ENCODE data around the gene EPHA2.

The EPHA2 gene

DNA sequence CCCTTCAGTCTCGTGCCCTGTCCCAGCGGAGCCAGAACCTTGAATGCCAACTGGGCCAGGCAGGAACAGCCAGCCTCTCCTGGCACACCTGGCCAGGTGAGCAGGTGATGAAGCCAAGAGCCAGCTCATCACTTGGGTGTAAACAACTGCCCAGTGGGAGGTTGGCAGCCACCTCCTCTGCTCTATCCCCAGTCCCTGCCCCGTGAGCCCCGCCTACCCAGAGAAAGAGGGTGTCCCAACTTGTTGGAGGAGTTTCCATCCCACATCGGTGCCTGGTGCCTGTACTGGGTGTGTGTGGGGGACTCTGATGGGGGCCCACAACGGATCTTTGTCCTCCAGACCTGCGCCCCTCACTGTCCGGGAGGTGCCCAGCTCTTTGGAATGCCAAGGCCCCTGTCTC, 64.6 kb downstream of the EPHA2 start:
- Histone ChIP-seq H2BK12ac (ENCODE audit: low read length) (no peak overlapping the region), H3K9me3 (ENCODE audit: insufficient read depth, low read depth, low read length) (peaks cover 5% of the 10 kb centered on the region), H3K23ac (ENCODE audit: low read length) (no peak overlapping the region), H4K91ac (ENCODE audit: low read depth, low read length) (no peak overlapping the region), H2BK5ac (ENCODE audit: low read depth, low read length, poor library complexity) (no peak overlapping the region), H3K27me3 (ENCODE audit: insufficient read depth, low read length) (no peaks in the 10 kb centered on the region), H3K4me1 (ENCODE audit: control insufficient read depth in 1 of 2, insufficient read depth in 2 of 2, low read length in 2 of 2) (peaks cover 5 to 11% of the 10 kb centered on the region in 2 experiments), H3K9ac (ENCODE audit: low read length) (no peak overlapping the region), H3K18ac (ENCODE audit: low read length) (no peak overlapping the region), H3K4me2 (ENCODE audit: low read length) (no peak overlapping the region), H2AK5ac (ENCODE audit: low read length) (no peak overlapping the region), H3K14ac (ENCODE audit: low read length) (no peak overlapping the region), H3K79me1 (ENCODE audit: low read length) (no peaks in the 10 kb centered on the region), H3K36me3 (ENCODE audit: control insufficient read depth in 1 of 2, insufficient read depth in 2 of 2, low read length in 2 of 2) (no peaks in the 10 kb centered on the region), H3K4ac (ENCODE audit: low read depth, low read length) (no peak overlapping the region), H2BK120ac (ENCODE audit: insufficient read depth, low read length, poor library complexity) (no peak overlapping the region), H3K79me2 (ENCODE audit: control insufficient read depth, insufficient read depth, low read length, poor library complexity) (no peaks in the 10 kb centered on the region), H4K12ac (ENCODE audit: low read depth, low read length) (no peak overlapping the region), H3K4me3 (ENCODE audit: low read depth, low read length) (no peak overlapping the region), H2AFZ (ENCODE audit: insufficient read depth, low read length, poor library complexity) (no peak overlapping the region), H3K27ac (ENCODE audit: low read depth, low read length) (no peak overlapping the region), H4K8ac (ENCODE audit: low read depth, low read length) (no peak overlapping the region)
- no CpG with 5 or more reads among the region's 8 CpGs for WGBS (ENCODE audit: extremely low coverage, insufficient coverage, insufficient read length)
- DNase-seq = no peak

GRCh38 chr1:16090076-16090826, 65.6 kb downstream of the EPHA2 start:
- Histone ChIP-seq H4K91ac (ENCODE audit: low read depth, low read length) (no peak overlapping the region), H3K14ac (ENCODE audit: low read length) (no peak overlapping the region), H3K9ac (ENCODE audit: low read length) (no peak overlapping the region), H3K4me1 (ENCODE audit: control insufficient read depth in 1 of 2, insufficient read depth in 2 of 2, low read length in 2 of 2) (peaks cover 5 to 14% of the 10 kb centered on the region in 2 experiments), H3K23ac (ENCODE audit: low read length) (no peak overlapping the region), H3K27me3 (ENCODE audit: insufficient read depth, low read length) (no peaks in the 10 kb centered on the region), H3K4ac (ENCODE audit: low read depth, low read length) (no peak overlapping the region), H3K4me2 (ENCODE audit: low read length) (no peak overlapping the region), H3K36me3 (ENCODE audit: control insufficient read depth in 1 of 2, insufficient read depth in 2 of 2, low read length in 2 of 2) (no peaks in the 10 kb centered on the region), H2AFZ (ENCODE audit: insufficient read depth, low read length, poor library complexity) (no peak overlapping the region), H4K8ac (ENCODE audit: low read depth, low read length) (no peak overlapping the region), H2BK120ac (ENCODE audit: insufficient read depth, low read length, poor library complexity) (no peak overlapping the region), H3K4me3 (ENCODE audit: low read depth, low read length) (no peak overlapping the region), H2BK12ac (ENCODE audit: low read length) (no peak overlapping the region), H3K79me2 (ENCODE audit: control insufficient read depth, insufficient read depth, low read length, poor library complexity) (no peaks in the 10 kb centered on the region), H3K27ac (ENCODE audit: low read depth, low read length) (no peak overlapping the region), H2AK5ac (ENCODE audit: low read length) (no peak overlapping the region), H3K9me3 (ENCODE audit: insufficient read depth, low read depth, low read length) (peaks cover 5% of the 10 kb centered on the region), H3K79me1 (ENCODE audit: low read length) (no peaks in the 10 kb centered on the region), H3K18ac (ENCODE audit: low read length) (no peak overlapping the region), H4K12ac (ENCODE audit: low read depth, low read length) (no peak overlapping the region), H2BK5ac (ENCODE audit: low read depth, low read length, poor library complexity) (no peak overlapping the region)
- no peak for DNase-seq
- no CpG with 5 or more reads among the region's 5 CpGs for WGBS (ENCODE audit: extremely low coverage, insufficient coverage, insufficient read length)

- no peak overlapping the region for H2BK5ac ChIP-seq (ENCODE audit: low read depth, low read length, poor library complexity)
- no peaks in the 10 kb centered on the region for H3K27me3 ChIP-seq (ENCODE audit: insufficient read depth, low read length)
- no peak overlapping the region for H2BK120ac ChIP-seq (ENCODE audit: insufficient read depth, low read length, poor library complexity)
- no peak overlapping the region for H4K91ac ChIP-seq (ENCODE audit: low read depth, low read length)
- WGBS (ENCODE audit: extremely low coverage, insufficient coverage, insufficient read length) = no CpG with 5 or more reads among the region's 9 CpGs
- H3K4ac ChIP-seq (ENCODE audit: low read depth, low read length) = no peak overlapping the region
- H4K8ac ChIP-seq (ENCODE audit: low read depth, low read length) = no peak overlapping the region
- peaks cover 2% of the 10 kb centered on the region for H3K9me3 ChIP-seq (ENCODE audit: insufficient read depth, low read depth, low read length)
- no peak overlapping the region for H3K4me3 ChIP-seq (ENCODE audit: low read depth, low read length)
- no peak overlapping the region for H4K12ac ChIP-seq (ENCODE audit: low read depth, low read length)
- no peak overlapping the region for H2AFZ ChIP-seq (ENCODE audit: insufficient read depth, low read length, poor library complexity)
- H3K9ac ChIP-seq (ENCODE audit: low read length) = no peak overlapping the region
- no peak overlapping the region for H3K27ac ChIP-seq (ENCODE audit: low read depth, low read length)
- no peak overlapping the region for H2BK12ac ChIP-seq (ENCODE audit: low read length)
- peak; percentile 83 to 90 for DNase-seq
- H3K79me1 ChIP-seq (ENCODE audit: low read length) = no peaks in the 10 kb centered on the region
- H3K23ac ChIP-seq (ENCODE audit: low read length) = no peak overlapping the region
- H3K14ac ChIP-seq (ENCODE audit: low read length) = no peak overlapping the region
- no peak overlapping the region for H2AK5ac ChIP-seq (ENCODE audit: low read length)
- no peak overlapping the region for H3K18ac ChIP-seq (ENCODE audit: low read length)
- no peaks in the 10 kb centered on the region for H3K36me3 ChIP-seq (ENCODE audit: control insufficient read depth in 1 of 2, insufficient read depth in 2 of 2, low read length in 2 of 2)
- no peaks in the 10 kb centered on the region for H3K79me2 ChIP-seq (ENCODE audit: control insufficient read depth, insufficient read depth, low read length, poor library complexity)
- H3K4me2 ChIP-seq (ENCODE audit: low read length) = no peak overlapping the region
- peaks cover 5 to 12% of the 10 kb centered on the region in 2 experiments for H3K4me1 ChIP-seq (ENCODE audit: control insufficient read depth in 1 of 2, insufficient read depth in 2 of 2, low read length in 2 of 2)
Observed at GRCh38 chr1:16088996-16089395, 66.9 kb downstream of the EPHA2 start.

DNA sequence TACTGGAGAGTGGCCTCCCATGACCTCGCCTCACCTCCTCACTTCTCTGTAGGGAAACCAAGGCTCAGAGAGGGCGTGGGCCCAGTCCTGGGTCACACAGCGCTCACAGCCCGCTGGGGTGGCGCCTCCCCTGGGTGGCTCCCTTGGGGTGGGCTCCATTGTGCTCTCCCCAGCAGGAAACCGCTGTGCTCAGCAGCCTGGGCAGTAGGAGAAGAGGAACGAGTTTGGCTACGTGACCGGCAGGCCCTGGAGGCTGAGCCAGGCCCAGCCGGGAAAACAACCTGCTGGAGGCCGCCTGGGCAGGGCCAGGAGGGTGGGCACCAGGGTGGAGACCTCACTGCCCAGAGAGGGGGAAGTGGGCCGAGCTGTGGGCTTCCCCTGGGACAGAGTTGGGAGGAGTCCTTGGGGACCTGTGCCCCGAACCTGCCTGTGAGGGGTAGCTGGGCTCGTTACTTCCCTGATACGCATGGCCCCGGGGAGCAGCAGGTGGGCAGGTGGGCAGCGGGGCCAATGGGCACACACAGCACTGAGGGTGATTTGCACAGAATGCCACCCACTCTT, 67.4 kb downstream of the EPHA2 start:
- Histone ChIP-seq H3K9ac (ENCODE audit: low read length) (no peak overlapping the region), H3K27ac (ENCODE audit: low read depth, low read length) (no peak overlapping the region), H3K36me3 (ENCODE audit: control insufficient read depth in 1 of 2, insufficient read depth in 2 of 2, low read length in 2 of 2) (no peaks in the 10 kb centered on the region), H4K8ac (ENCODE audit: low read depth, low read length) (no peak overlapping the region), H2BK120ac (ENCODE audit: insufficient read depth, low read length, poor library complexity) (no peak overlapping the region), H3K18ac (ENCODE audit: low read length) (no peak overlapping the region), H3K14ac (ENCODE audit: low read length) (peak overlapping the region; percentile 18), H3K4me2 (ENCODE audit: low read length) (no peak overlapping the region), H2AK5ac (ENCODE audit: low read length) (peak overlapping the region; percentile 14), H4K12ac (ENCODE audit: low read depth, low read length) (no peak overlapping the region), H4K91ac (ENCODE audit: low read depth, low read length) (peak overlapping the region; percentile 60), H3K9me3 (ENCODE audit: insufficient read depth, low read depth, low read length) (peaks cover 2% of the 10 kb centered on the region), H3K4ac (ENCODE audit: low read depth, low read length) (no peak overlapping the region), H2BK12ac (ENCODE audit: low read length) (peak overlapping the region; percentile 25), H2BK5ac (ENCODE audit: low read depth, low read length, poor library complexity) (no peak overlapping the region), H3K27me3 (ENCODE audit: insufficient read depth, low read length) (no peaks in the 10 kb centered on the region), H2AFZ (ENCODE audit: insufficient read depth, low read length, poor library complexity) (no peak overlapping the region), H3K79me1 (ENCODE audit: low read length) (no peaks in the 10 kb centered on the region), H3K4me1 (ENCODE audit: control insufficient read depth in 1 of 2, insufficient read depth in 2 of 2, low read length in 2 of 2) (peaks cover 5 to 10% of the 10 kb centered on the region in 2 experiments), H3K23ac (ENCODE audit: low read length) (no peak overlapping the region), H3K4me3 (ENCODE audit: low read depth, low read length) (peak overlapping the region; percentile 26), H3K79me2 (ENCODE audit: control insufficient read depth, insufficient read depth, low read length, poor library complexity) (no peaks in the 10 kb centered on the region)
- no CpG with 5 or more reads among the region's 17 CpGs for WGBS (ENCODE audit: extremely low coverage, insufficient coverage, insufficient read length)
- no peak for DNase-seq

Measured in trophoblast cell (in vitro differentiated cells and primary cell).